Vagina (tissue), 2 donors: ENCODE data around the gene AANAT. TPM values are rescaled to one million over a fixed set of nuclear protein-coding genes. Genes with fewer than 3 reads are reported as not detected.
A peak's percentile ranks its signal among the peaks of the same experiment; 100 is the strongest.

ENCODE experiments used
- DNase-seq, 2 donors: peaks; one replicate each; pipeline ENCODE4 v3.0.0-alpha.2; 2017; ENCODE audit errors: extremely low spot score in 2 of 2
- H3K27ac ChIP-seq: fragments of 200-600 bp; sonication (generic); one replicate; pipeline ENCODE4 v1.5.1; 2019
- H3K27me3 ChIP-seq: fragments of 200-600 bp; sonication (generic); one replicate; pipeline ENCODE4 v1.5.1; 2019
- H3K36me3 ChIP-seq, 2 donors: fragments of 200-600 bp; sonication (generic); one replicate each; pipeline ENCODE4 v1.5.1; 2017 to 2019
- H3K4me1 ChIP-seq: fragments of 200-600 bp; sonication (generic); one replicate; pipeline ENCODE4 v1.5.1; 2019
- H3K4me3 ChIP-seq, 2 donors: fragments of 200-600 bp; sonication (generic); 1 replicate in 1 of 2; 2 replicates in 1 of 2; pipeline ENCODE4 v1.5.1; 2016 to 2019
- H3K9me3 ChIP-seq: fragments of 200-600 bp; sonication (generic); one replicate; pipeline ENCODE4 v1.5.1; 2019
- CTCF ChIP-seq, 3 experiments: fragments of 450-650 bp in 2 of 3; fragments of 200-600 bp in 1 of 3; sonication (generic) in 1 of 3; IDR thresholded peaks; one replicate each; pipeline ENCODE4 v1.5.1; 2017 to 2019; ENCODE audit warnings: antibody characterized with exemption in 3 of 3, mild to moderate bottlenecking in 2 of 3, moderate library complexity in 2 of 3
- POLR2A ChIP-seq, 2 donors: fragments of 450-650 bp; IDR thresholded peaks; one replicate each; pipeline ENCODE4 v1.6.1; 2017; ENCODE audit warnings: antibody characterized with exemption in 2 of 2, mild to moderate bottlenecking in 2 of 2, moderate library complexity in 2 of 2
- POLR2AphosphoS5 ChIP-seq, 2 donors: sonication (generic); formaldehyde crosslinking; IDR thresholded peaks; one replicate each; pipeline ENCODE4 v1.9.0; 2017; ENCODE audit warnings: antibody characterized with exemption in 2 of 2, mild to moderate bottlenecking in 2 of 2, low read depth in 1 of 2; ENCODE audit not compliant: insufficient read depth in 1 of 2
- intact Hi-C: fragments of 100-400 bp; cut with DNase I; formaldehyde crosslinking; loops from one replicate; pipeline ENCODE4 v1.15.1; 2023
- total RNA-seq: library from RNA; depleted of rRNA; stranded (reverse); fragments of >200 nt; gene quantifications from one replicate; pipeline ENCODE4 v1.2.3, GENCODE V29; 2016

Gene AANAT
- total RNA-seq, 1 donor from 2014 or later: not detected

GRCh38 chr17:76501018-76501826 lies 33.8 kb downstream of the AANAT start, which contains the start of gene RHBDF2:
RHBDF2 (minus strand) TSS chr17:76501423; CDS start chr17:76481524, 19,899 bp downstream.
- intact Hi-C loops: loop anchor here (10.0 kb wide), 1 partner anchor 96 kb away; no protein-coding TSS in a partner anchor
- DNase-seq: no peak

GRCh38 chr17:76501827-76502307 lies 34.5 kb downstream of the AANAT start:
- no peak for TF ChIP-seq CTCF (IDR thresholded peaks at IDR 0.05)
- intact Hi-C loops: loop anchor here (10.0 kb wide), 1 partner anchor 97 kb away; no protein-coding TSS in a partner anchor

More at GRCh38 chr17:76501018-76501826, 33.8 kb downstream of the AANAT start, which contains the start of gene RHBDF2:
- H3K9me3 ChIP-seq: no peaks in the 10 kb centered on the region
- no peaks in the 10 kb centered on the region for H3K36me3 ChIP-seq
- peak within 1 kb of the TSS; percentile 55 to 84 for H3K4me3 ChIP-seq
- peaks cover 58% of the 10 kb centered on the region for H3K4me1 ChIP-seq
- peak within 1 kb of the TSS; percentile 85 for H3K27ac ChIP-seq
- H3K27me3 ChIP-seq: no peaks in the 10 kb centered on the region
- TF ChIP-seq POLR2AphosphoS5 (IDR thresholded peaks at IDR 0.05; ENCODE audit: insufficient read depth in 1 of 2, low read depth in 1 of 2): peak; percentile 37 to 61
- TF ChIP-seq CTCF (IDR thresholded peaks at IDR 0.05): no peak
- TF ChIP-seq POLR2A (IDR thresholded peaks at IDR 0.05): peak in 1 of 2 donors; percentile 80

GRCh38 chr17:76502341-76503211 lies 35.2 kb downstream of the AANAT start:
- TF ChIP-seq POLR2A (IDR thresholded peaks at IDR 0.05) (no peak), CTCF (IDR thresholded peaks at IDR 0.05) (no peak), POLR2AphosphoS5 (IDR thresholded peaks at IDR 0.05; ENCODE audit: insufficient read depth in 1 of 2, low read depth in 1 of 2) (no peak)
- no peaks in the 10 kb centered on the region for H3K9me3 ChIP-seq
- no peak overlapping the region for H3K4me3 ChIP-seq
- peak overlapping the region; percentile 85 for H3K27ac ChIP-seq
- DNase-seq: no peak
- peaks cover 45% of the 10 kb centered on the region for H3K4me1 ChIP-seq
- no peaks in the 10 kb centered on the region for H3K36me3 ChIP-seq
- intact Hi-C loops: loop anchor here (10.0 kb wide), 1 partner anchor 98 kb away; no protein-coding TSS in a partner anchor
- H3K27me3 ChIP-seq: no peaks in the 10 kb centered on the region

More at GRCh38 chr17:76501827-76502307, 34.5 kb downstream of the AANAT start:
- H3K36me3 ChIP-seq: no peaks in the 10 kb centered on the region
- H3K27ac ChIP-seq: peak overlapping the region; percentile 85
- no peak for DNase-seq
- H3K4me1 ChIP-seq: peaks cover 52% of the 10 kb centered on the region
- H3K4me3 ChIP-seq: peak overlapping the region; percentile 55 to 84
- no peaks in the 10 kb centered on the region for H3K9me3 ChIP-seq
- no peaks in the 10 kb centered on the region for H3K27me3 ChIP-seq

- intact Hi-C loops: loop anchor here (10.0 kb wide), 1 partner anchor 99 kb away; no protein-coding TSS in a partner anchor
- Histone ChIP-seq H3K36me3 (no peaks in the 10 kb centered on the region), H3K4me3 (no peak overlapping the region), H3K4me1 (peaks cover 29% of the 10 kb centered on the region), H3K27ac (no peak overlapping the region), H3K27me3 (no peaks in the 10 kb centered on the region), H3K9me3 (no peaks in the 10 kb centered on the region)
- TF ChIP-seq POLR2AphosphoS5 (IDR thresholded peaks at IDR 0.05; ENCODE audit: insufficient read depth in 1 of 2, low read depth in 1 of 2) (no peak), CTCF (IDR thresholded peaks at IDR 0.05) (no peak), POLR2A (IDR thresholded peaks at IDR 0.05) (no peak)
- DNase-seq: no peak
These were observed 36.7 kb downstream of the AANAT start for GRCh38 chr17:76504117-76504516.
